SK-N-SH treated with all-trans-retinoic acid at 6 μM for 48 hours (cell line): ENCODE data around the gene AGTRAP.

Experiments
- GLIS3 ChIP-seq: fragments of 250-450 bp; sonication (Bioruptor Pico); IDR thresholded peaks from 2 replicates; pipeline ENCODE4 v1.5.0; 2020; ENCODE audit warnings: mild to moderate bottlenecking, moderate library complexity
- PATZ1 ChIP-seq: fragments of 250-450 bp; sonication (Bioruptor Pico); IDR thresholded peaks from 2 replicates; pipeline ENCODE4 v1.8.0; 2020; ENCODE audit warnings: mild to moderate bottlenecking, moderate library complexity, borderline replicate concordance
- RARB ChIP-seq: fragments of 250-450 bp; sonication (Bioruptor Pico); IDR thresholded peaks from 2 replicates; pipeline ENCODE4 v1.8.0; 2021; ENCODE audit warnings: mild to moderate bottlenecking, moderate library complexity
- ZFP3 ChIP-seq: fragments of 250-450 bp; sonication (Bioruptor Pico); IDR thresholded peaks from 2 replicates; pipeline ENCODE4 v1.5.0; 2020; ENCODE audit warnings: mild to moderate bottlenecking, moderate library complexity

GRCh38 chr1:11729498-11730428 lies 6.2 kb upstream of the AGTRAP start:
- no peak for TF ChIP-seq ZFP3
- no peak for TF ChIP-seq PATZ1 (CRISPR knock-in tag)
- no peak for TF ChIP-seq GLIS3 (CRISPR knock-in tag)
- no peak for TF ChIP-seq RARB (CRISPR knock-in tag)
